GM12878 (cell line): ENCODE data around the gene TPO. TPM values are rescaled to one million over a fixed set of nuclear protein-coding genes. Genes with fewer than 3 reads are reported as not detected.

Experiments used
- ATAC-seq: fragments of 200-7000 bp; cut with Tn5 transposase; 3 replicates; pipeline ENCODE4 v1.9.1; 2020; ENCODE audit warnings: mild to moderate bottlenecking, moderate library complexity
- BruUV-seq: library from RNA; stranded (reverse); fragments of 400-500 nt; replicated peaks from 2 replicates; lab custom pipeline; 2021; lab: Mats Ljungman, UMichigan
- CTCF ChIA-PET: fragments of 300-600 bp; sonication (Branson Sonifier 250); formaldehyde crosslinking; extraction: SDS; loops from one replicate; lab custom pipeline; 2021; ENCODE audit warnings: inconsistent platforms; lab: Yijun Ruan, JAX
- POLR2A ChIA-PET: fragments of 350-600 bp; formaldehyde crosslinking; extraction: SDS; loops from one replicate; lab custom pipeline; 2021; ENCODE audit warnings: inconsistent platforms; lab: Charles Lee
- RAD21 ChIA-PET: fragments of 300-600 bp; sonication (Branson Sonifier 250); formaldehyde crosslinking; loops from one replicate; lab custom pipeline; 2023; ENCODE audit warnings: antibody characterized with exemption; ENCODE audit not compliant: unreplicated experiment; lab: Charles Lee
- SMC1A ChIA-PET: fragments of 300-600 bp; sonication (Branson Sonifier 250); formaldehyde crosslinking; loops from one replicate; lab custom pipeline; 2023; ENCODE audit not compliant: unreplicated experiment, uncharacterized antibody; lab: Charles Lee
- DNase-seq: peaks from one replicate; pipeline ENCODE4 v3.0.0-alpha.2; 2011; ENCODE audit warnings: low read depth, low spot score
- FAIRE-seq: peaks from 3 replicates; lab custom pipeline; 2011; peaks lifted over from hg19 to GRCh38; lab: Jason Lieb, UNC
- H2AFZ ChIP-seq: 2 replicates; pipeline ENCODE4 v1.6.0; 2011; ENCODE audit warnings: low read depth, low read length, control low read depth; ENCODE audit not compliant: control insufficient read depth
- H3K27ac ChIP-seq: 2 replicates; pipeline ENCODE4 v1.5.1; 2011; ENCODE audit warnings: control low read depth; ENCODE audit not compliant: control insufficient read depth, insufficient read depth
- H3K27me3 ChIP-seq, 2 experiments: replicated peaks in 1 of 2; 2 replicates each; pipeline versions ENCODE4 v1.6.0 to v1.6.1; 2011; ENCODE audit warnings: low read length in 1 of 2; ENCODE audit not compliant: control insufficient read depth in 2 of 2, insufficient read depth in 2 of 2
- H3K36me3 ChIP-seq, 2 experiments: 2 replicates each; pipeline ENCODE4 v1.5.1; 2011; ENCODE audit warnings: low read length in 1 of 2; ENCODE audit not compliant: control insufficient read depth in 2 of 2, insufficient read depth in 2 of 2
- H3K4me1 ChIP-seq: 2 replicates; pipeline ENCODE4 v1.6.1; 2011; ENCODE audit warnings: mild to moderate bottlenecking, low read length, moderate library complexity, mixed read lengths; ENCODE audit not compliant: control insufficient read depth, insufficient read depth
- H3K4me2 ChIP-seq: 2 replicates; pipeline ENCODE4 v1.6.0; 2011; ENCODE audit warnings: control low read depth; ENCODE audit not compliant: control insufficient read depth, insufficient read depth
- H3K4me3 ChIP-seq: fragments of 200-600 bp; sonication (generic); 2 replicates; pipeline ENCODE4 v1.5.1; 2016
- H3K79me2 ChIP-seq: 2 replicates; pipeline ENCODE4 v1.6.0; 2011; ENCODE audit warnings: low read length; ENCODE audit not compliant: control insufficient read depth, insufficient read depth
- H3K9ac ChIP-seq: 2 replicates; pipeline ENCODE4 v1.8.0; 2011; ENCODE audit warnings: low read length, control low read depth, mixed read lengths; ENCODE audit not compliant: control insufficient read depth, insufficient read depth
- H3K9me3 ChIP-seq: replicated peaks from 3 replicates; pipeline ENCODE4 v1.5.1; 2011; ENCODE audit warnings: mild to moderate bottlenecking, low read length; ENCODE audit not compliant: control insufficient read depth, insufficient read depth
- H4K20me1 ChIP-seq: 2 replicates; pipeline ENCODE4 v1.6.0; 2011; ENCODE audit not compliant: control insufficient read depth, insufficient read depth
- HDAC2 ChIP-seq: fragments of 200-600 bp; sonication (generic); IDR thresholded peaks from 2 replicates; pipeline ENCODE4 v1.6.1; 2017
- MXI1 ChIP-seq: fragments of 150-350 bp; IDR thresholded peaks from 2 replicates; pipeline ENCODE4 v1.6.1; 2011; ENCODE audit warnings: low read depth, mild to moderate bottlenecking, inconsistent platforms, low read length, improper control_type of control experiment
- RB1 ChIP-seq: fragments of 450-650 bp; formaldehyde crosslinking; IDR thresholded peaks from 2 replicates; pipeline ENCODE4 v1.6.1; 2017; ENCODE audit warnings: mild to moderate bottlenecking, borderline replicate concordance
- SUZ12 ChIP-seq: fragments of 200-600 bp; sonication (generic); IDR thresholded peaks from one replicate; pipeline ENCODE4 v1.6.1; 2018; ENCODE audit warnings: antibody characterized with exemption, mild to moderate bottlenecking; ENCODE audit not compliant: unreplicated experiment
- ZBTB33 ChIP-seq: fragments of 450-650 bp; IDR thresholded peaks from 2 replicates; pipeline ENCODE4 v1.6.1; 2017; ENCODE audit warnings: mild to moderate bottlenecking
- WGBS: methylation state at CpG from one replicate; pipeline ENCODE4 v1.1.6; 2016; ENCODE audit warnings: low lambda C conversion rate; ENCODE audit not compliant: insufficient replicate concordance, insufficient coverage; ENCODE audit errors: missing lambda C conversion rate; 5-methylcytosine and 5-hydroxymethylcytosine counted together
- in situ Hi-C: fragments of 300-500 bp; cut with MboI; formaldehyde crosslinking; loops from 9 replicates; pipeline ENCODE4 v1.14.3; 2018; ENCODE audit warnings: mixed read lengths
- intact Hi-C: fragments of 100-400 bp; cut with micrococcal nuclease; formaldehyde crosslinking; loops from one replicate; pipeline ENCODE4 v1.14.2; 2022; ENCODE audit not compliant: unreplicated experiment
- polyA plus RNA-seq, 11 experiments: library from polyadenylated mRNA; depleted of rRNA in 4 of 11; unstranded in 6 of 11; stranded (reverse) in 5 of 11; fragments of >200 nt; fragmentation: Nextera tagmentation in 4 of 11; fragmentation: Illumina TruSeq in 1 of 11; extraction: Ambion mirVana in 4 of 11; extraction: Trizol in 1 of 11; gene quantifications; 1 replicate in 1 of 11; 2 replicates in 10 of 11; pipeline versions ENCODE4 v1.2.1 to v1.2.3, GENCODE V29; 2011 to 2016; ENCODE audit warnings: inconsistent platforms in 2 of 11, missing spikeins in 2 of 11, low read depth in 1 of 11
- total RNA-seq, 4 experiments: library from RNA; depleted of rRNA in 3 of 4; stranded (reverse); fragments of >200 nt in 3 of 4; fragmentation: Illumina TruSeq in 1 of 4; extraction: Trizol in 1 of 4; gene quantifications; 2 replicates each; pipeline versions ENCODE4 v1.2.1 to v1.2.3, GENCODE V29; 2013 to 2021

TPO gene
- total and polyA plus RNA-seq, 10 of the 15 experiments (the other 5 are each of a cell fraction or from before 2014, with no cell fraction given), result 0.07 to 0.11 TPM; not detected in 8

DNA sequence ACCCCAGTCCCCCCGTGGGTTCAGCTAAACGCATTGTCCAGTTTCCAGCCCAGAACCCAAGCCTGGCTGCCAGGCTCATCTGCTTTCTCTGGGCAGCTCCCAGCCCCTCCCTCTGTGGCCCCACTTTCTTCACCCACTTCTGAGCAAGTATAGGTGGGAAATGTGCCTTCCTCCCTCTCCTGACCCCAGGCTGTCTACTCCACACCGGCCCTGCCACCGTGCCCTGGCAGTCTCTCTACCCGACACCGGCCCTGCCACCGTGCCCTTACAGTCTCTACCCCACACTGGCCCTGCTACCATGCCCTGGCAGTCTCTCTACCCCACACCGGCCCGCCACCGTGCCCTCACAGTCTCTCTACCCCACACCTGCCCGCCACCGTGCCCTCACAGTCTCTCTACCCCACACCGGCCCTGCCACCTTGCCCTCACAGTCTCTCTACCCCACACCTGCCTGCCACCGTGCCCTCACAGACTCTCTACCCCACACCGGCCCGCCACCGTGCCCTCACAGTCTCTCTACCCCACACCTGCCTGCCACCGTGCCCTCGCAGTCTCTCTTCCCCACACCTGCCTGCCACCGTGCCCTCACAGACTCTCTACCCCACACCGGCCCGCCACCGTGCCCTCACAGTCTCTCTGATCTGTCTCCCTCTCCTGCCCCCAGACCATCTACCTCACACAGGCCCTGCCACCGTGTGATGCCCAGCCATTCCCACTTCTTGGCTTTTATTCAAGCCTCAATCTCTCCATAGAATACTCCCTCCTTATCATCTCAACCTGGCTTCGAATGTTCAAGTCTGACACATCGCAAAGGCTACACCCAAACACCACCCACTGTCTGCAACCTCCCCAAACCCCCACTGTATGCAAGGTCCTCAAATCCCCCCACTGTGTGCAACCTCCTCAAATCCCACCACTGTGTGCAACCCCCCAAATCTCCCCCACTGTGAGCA, 108.9 kb downstream of the TPO start:
- ChIA-PET CTCF (no interaction called here), SMC1A (no interaction called here), RAD21 (no interaction called here), POLR2A (no interaction called here)
- Histone ChIP-seq H3K4me1 (no peaks in the 10 kb centered on the region), H3K4me3 (no peak overlapping the region), H3K27me3 (no peaks in the 10 kb centered on the region), H3K36me3 (no peaks in the 10 kb centered on the region), H3K4me2 (no peak overlapping the region), H4K20me1 (no peaks in the 10 kb centered on the region), H2AFZ (no peak overlapping the region), H3K9me3 (no peaks in the 10 kb centered on the region), H3K9ac (no peak overlapping the region), H3K79me2 (no peaks in the 10 kb centered on the region), H3K27ac (no peak overlapping the region)
- intact Hi-C loops (no loop called here), in situ Hi-C loops (no loop called here)
- FAIRE-seq (no peak), DNase-seq (no peak), ATAC-seq (no peak)
- no TSS peak for BruUV-seq
- 59% methylated on average over 19 of the region's 26 CpGs for WGBS
- TF ChIP-seq MXI1 (no peak), HDAC2 (no peak), ZBTB33 (no peak), RB1 (no peak), SUZ12 (no peak)
